Measurements from ENCODE around the gene KCTD15.

DNA sequence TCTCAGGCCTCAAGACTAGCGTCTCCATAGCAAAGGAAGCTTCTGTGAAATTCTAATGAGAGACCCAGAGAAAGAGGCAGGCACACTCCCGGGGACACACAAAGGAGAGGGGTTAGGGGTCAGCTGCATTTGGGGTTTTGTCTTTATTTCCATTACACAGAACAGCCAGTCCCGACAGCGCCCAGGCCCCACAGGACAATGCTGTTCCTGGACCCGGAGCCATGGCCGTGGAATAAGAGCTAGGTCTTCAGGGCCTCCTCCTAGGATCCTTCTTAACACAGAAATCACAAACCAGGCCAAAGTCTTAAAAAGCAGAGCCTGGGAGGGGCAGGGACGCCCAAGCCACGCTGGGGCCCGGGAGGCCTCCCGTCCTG, 22.8 kb downstream of the KCTD15 start:
- TF ChIP-seq, protein P1, sequence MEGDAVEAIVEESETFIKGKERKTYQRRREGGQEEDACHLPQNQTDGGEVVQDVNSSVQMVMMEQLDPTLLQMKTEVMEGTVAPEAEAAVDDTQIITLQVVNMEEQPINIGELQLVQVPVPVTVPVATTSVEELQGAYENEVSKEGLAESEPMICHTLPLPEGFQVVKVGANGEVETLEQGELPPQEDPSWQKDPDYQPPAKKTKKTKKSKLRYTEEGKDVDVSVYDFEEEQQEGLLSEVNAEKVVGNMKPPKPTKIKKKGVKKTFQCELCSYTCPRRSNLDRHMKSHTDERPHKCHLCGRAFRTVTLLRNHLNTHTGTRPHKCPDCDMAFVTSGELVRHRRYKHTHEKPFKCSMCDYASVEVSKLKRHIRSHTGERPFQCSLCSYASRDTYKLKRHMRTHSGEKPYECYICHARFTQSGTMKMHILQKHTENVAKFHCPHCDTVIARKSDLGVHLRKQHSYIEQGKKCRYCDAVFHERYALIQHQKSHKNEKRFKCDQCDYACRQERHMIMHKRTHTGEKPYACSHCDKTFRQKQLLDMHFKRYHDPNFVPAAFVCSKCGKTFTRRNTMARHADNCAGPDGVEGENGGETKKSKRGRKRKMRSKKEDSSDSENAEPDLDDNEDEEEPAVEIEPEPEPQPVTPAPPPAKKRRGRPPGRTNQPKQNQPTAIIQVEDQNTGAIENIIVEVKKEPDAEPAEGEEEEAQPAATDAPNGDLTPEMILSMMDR (IDR thresholded peaks at IDR 0.05): no peak
- TF ChIP-seq POLR2A (IDR thresholded peaks at IDR 0.05): no peak
